ENCODE data around the gene ARID3C. TPM values are rescaled to one million over a fixed set of nuclear protein-coding genes. Genes with fewer than 3 reads are reported as not detected.

The ARID3C gene
- total RNA-seq, 1 experiment from 2014 or later = 0.42 TPM

- peak; percentile 98 for ATAC-seq
Measured at GRCh38 chr9:34620061-34620994, 8.5 kb downstream of the ARID3C start, which contains the start of gene DCTN3. Gene DCTN3 (minus strand): TSS chr9:34620495. CDS start chr9:34620464, 31 bp downstream.

More at GRCh38 chr9:34620061-34620994, 8.5 kb downstream of the ARID3C start, which contains the start of gene DCTN3:
- no peak for TF ChIP-seq FOSL1 (IDR thresholded peaks at IDR 0.05; ENCODE audit: low read depth)
- TF ChIP-seq SP1 (IDR thresholded peaks at IDR 0.05; ENCODE audit: low read depth) = peak; percentile 66
- TF ChIP-seq POLR2A (IDR thresholded peaks at IDR 0.05; ENCODE audit: borderline replicate concordance, extremely low read depth, insufficient read depth, insufficient read length) = peak; percentile 39
- TF ChIP-seq REST (IDR thresholded peaks at IDR 0.05; ENCODE audit: low read depth) = no peak
- 0 out of 2 replicates have a peak, but pooled peaks have one; percentile 25 for TF ChIP-seq ZFX (IDR thresholded peaks at IDR 0.05)
- no peak for TF ChIP-seq EGR1 (IDR thresholded peaks at IDR 0.05; ENCODE audit: low read depth)
- TF ChIP-seq SRF (IDR thresholded peaks at IDR 0.05; ENCODE audit: low read depth) = no peak
- TF ChIP-seq POLR2AphosphoS5 (IDR thresholded peaks at IDR 0.05; ENCODE audit: low read depth, low read length) = peak; percentile 68
- peak; percentile 67; the same call in 1 of the 2 replicates for TF ChIP-seq SIN3A (IDR thresholded peaks at IDR 0.05; ENCODE audit: low read depth)
- TF ChIP-seq, protein P1, sequence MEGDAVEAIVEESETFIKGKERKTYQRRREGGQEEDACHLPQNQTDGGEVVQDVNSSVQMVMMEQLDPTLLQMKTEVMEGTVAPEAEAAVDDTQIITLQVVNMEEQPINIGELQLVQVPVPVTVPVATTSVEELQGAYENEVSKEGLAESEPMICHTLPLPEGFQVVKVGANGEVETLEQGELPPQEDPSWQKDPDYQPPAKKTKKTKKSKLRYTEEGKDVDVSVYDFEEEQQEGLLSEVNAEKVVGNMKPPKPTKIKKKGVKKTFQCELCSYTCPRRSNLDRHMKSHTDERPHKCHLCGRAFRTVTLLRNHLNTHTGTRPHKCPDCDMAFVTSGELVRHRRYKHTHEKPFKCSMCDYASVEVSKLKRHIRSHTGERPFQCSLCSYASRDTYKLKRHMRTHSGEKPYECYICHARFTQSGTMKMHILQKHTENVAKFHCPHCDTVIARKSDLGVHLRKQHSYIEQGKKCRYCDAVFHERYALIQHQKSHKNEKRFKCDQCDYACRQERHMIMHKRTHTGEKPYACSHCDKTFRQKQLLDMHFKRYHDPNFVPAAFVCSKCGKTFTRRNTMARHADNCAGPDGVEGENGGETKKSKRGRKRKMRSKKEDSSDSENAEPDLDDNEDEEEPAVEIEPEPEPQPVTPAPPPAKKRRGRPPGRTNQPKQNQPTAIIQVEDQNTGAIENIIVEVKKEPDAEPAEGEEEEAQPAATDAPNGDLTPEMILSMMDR (IDR thresholded peaks at IDR 0.05 in 2 of 3, conservative IDR thresholded peaks at IDR 0.05 in 1 of 3; ENCODE audit: borderline replicate concordance in 1 of 3, insufficient read depth in 1 of 3, low read depth in 2 of 3, low read length in 2 of 3) = no peak
- TF ChIP-seq YY1 (IDR thresholded peaks at IDR 0.05; ENCODE audit: extremely low read depth, insufficient replicate concordance, low read depth, low read length) = peak; percentile 68
- Histone ChIP-seq H3K9ac (ENCODE audit: low read length) (peak within 1 kb of the TSS; percentile 66), H3K9me2 (ENCODE audit: insufficient read depth) (no peaks in the 10 kb centered on the region), H3K4me1 (ENCODE audit: control insufficient read depth in 1 of 2, insufficient read depth in 2 of 2, low read length in 2 of 2) (peaks cover 5 to 11% of the 10 kb centered on the region in 2 experiments; a peak in 3 of 4 replicates), H3K79me2 (ENCODE audit: insufficient read depth, low read length) (peaks cover 5% of the 10 kb centered on the region; the same call in 1 of the 2 replicates), H4K20me1 (ENCODE audit: insufficient read depth) (no peaks in the 10 kb centered on the region), H3K27me3 (ENCODE audit: insufficient read depth, low read length) (no peaks in the 10 kb centered on the region), H3K4me3 (replicated peaks in 1 of 2; ENCODE audit: low read depth in 1 of 2, low read length in 2 of 2) (peak within 1 kb of the TSS; percentile 88 to 95), H3K27ac (ENCODE audit: low read depth, low read length) (0 out of 2 replicates have a peak within 1 kb of the TSS, but pooled peaks have one; percentile 11), H3K4me2 (ENCODE audit: low read length) (peak within 1 kb of the TSS; percentile 98), H3K9me3 (ENCODE audit: control insufficient read depth in 1 of 2, insufficient read depth in 1 of 2, low read depth in 1 of 2, low read length in 2 of 2) (no peaks in the 10 kb centered on the region), H3K36me3 (ENCODE audit: control insufficient read depth in 1 of 2, insufficient read depth in 2 of 2, low read length in 2 of 2) (peaks cover 0 to 6% of the 10 kb centered on the region in 2 experiments; a peak in 2 of 4 replicates), H2AFZ (ENCODE audit: low read depth, low read length, poor library complexity, severe bottlenecking) (peak within 1 kb of the TSS; percentile 24)
- BruUV-seq (replicated peaks) = TSS peak; percentile 59
- CTCF ChIA-PET = interaction anchor here (1.4 to 1.7 kb wide), 3 partner anchors 10 to 18 kb away, joined by 3 to 8 read pairs (median 4); no protein-coding TSS in a partner anchor
- POLR2A ChIA-PET = interaction anchor here (0.7 to 1.7 kb wide), 5 partner anchors 9 to 18 kb away, joined by 3 to 9 read pairs (median 4); partner anchors contain the start of genes ARID3C, RPP25L and SIGMAR1
- intact Hi-C loops (cut with micrococcal nuclease) = no loop called here
- DNase-seq (ENCODE audit: low read depth, low spot score) = peak; percentile 89
- RAD21 ChIA-PET (ENCODE audit: low non-redundant PET in 1 of 2, low total read pairs in 2 of 2, uncharacterized antibody in 2 of 2, unreplicated experiment in 2 of 2) = no interaction called here

All from HCT116 (cell line).